ENCODE data around the gene IL16.

IL16 gene

DNA sequence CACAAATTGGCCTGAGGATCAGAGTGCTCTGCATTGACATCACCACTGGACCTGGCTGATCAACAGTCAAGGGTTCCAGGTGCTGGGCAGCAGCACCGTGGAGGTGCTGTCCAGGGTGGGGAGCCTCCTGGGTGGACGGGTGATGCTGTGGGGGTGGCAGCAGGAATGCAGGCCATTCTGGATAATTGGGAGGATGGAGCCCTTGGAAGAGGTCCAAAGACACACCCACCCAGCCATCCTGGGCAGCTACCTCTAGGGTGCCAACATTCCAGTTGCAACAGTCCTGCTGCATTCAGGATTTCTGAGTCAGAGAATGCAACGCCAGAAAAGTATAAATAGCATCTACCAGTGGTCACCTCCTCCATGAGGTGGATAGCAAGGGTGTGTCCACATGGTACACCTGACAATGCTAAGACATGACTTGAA lies 100.5 kb downstream of the IL16 start:
- no peak for DNase-seq

GRCh38 chr15:81297603-81298575 lies 101.2 kb downstream of the IL16 start:
- DNase-seq = peak; percentile 49

GRCh38 chr15:81298611-81299010 lies 101.9 kb downstream of the IL16 start:
- DNase-seq = no peak

DNA sequence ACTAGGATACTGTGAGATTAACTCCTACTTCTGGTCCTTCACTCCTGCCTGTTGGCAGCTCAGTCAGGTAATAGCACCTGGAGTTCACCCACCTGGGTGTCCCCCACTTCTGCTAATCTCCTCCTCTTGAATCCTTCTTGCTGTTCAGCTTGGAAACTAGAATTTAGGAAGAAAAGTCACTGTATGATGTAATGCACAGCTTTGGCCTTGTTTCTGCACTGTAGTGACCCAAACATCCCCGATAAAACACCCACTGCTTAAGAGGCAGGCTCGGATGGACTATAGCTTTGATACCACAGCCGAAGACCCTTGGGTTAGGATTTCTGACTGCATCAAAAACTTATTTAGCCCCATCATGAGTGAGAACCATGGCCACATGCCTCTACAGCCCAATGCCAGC lies 102.5 kb downstream of the IL16 start:
- no peak for DNase-seq

GRCh38 chr15:81299630-81300273 lies 103.1 kb downstream of the IL16 start:
- no peak for DNase-seq

GRCh38 chr15:81301385-81301784 lies 104.7 kb downstream of the IL16 start:
- DNase-seq = no peak

GRCh38 chr15:81301815-81302399 lies 105.2 kb downstream of the IL16 start:
- DNase-seq = peak; percentile 34

DNA sequence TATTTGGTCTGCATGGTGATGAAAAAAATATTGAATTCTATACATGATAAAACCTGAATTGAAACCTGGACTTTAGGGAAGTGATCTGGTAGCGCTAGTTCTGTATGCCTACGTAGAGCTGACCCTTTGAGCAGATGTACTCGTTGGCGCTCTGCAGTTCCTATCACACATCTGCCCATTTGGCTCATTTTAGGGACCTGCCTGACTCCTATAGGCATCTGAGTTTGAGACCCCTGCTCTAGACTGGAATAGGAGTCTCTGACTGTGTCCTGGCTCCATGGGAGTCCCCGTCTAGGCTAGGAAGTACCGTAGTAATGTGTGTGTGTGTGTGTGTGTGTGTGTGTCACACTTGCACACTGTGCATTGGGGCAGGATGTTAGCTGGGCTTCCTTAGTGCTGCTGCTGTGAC lies 106.0 kb downstream of the IL16 start:
- no peak for DNase-seq

- DNase-seq = peak; percentile 39
These were observed 106.9 kb downstream of the IL16 start for GRCh38 chr15:81303244-81304225.

GRCh38 chr15:81304226-81304625 lies 107.5 kb downstream of the IL16 start:
- DNase-seq = no peak

DNA sequence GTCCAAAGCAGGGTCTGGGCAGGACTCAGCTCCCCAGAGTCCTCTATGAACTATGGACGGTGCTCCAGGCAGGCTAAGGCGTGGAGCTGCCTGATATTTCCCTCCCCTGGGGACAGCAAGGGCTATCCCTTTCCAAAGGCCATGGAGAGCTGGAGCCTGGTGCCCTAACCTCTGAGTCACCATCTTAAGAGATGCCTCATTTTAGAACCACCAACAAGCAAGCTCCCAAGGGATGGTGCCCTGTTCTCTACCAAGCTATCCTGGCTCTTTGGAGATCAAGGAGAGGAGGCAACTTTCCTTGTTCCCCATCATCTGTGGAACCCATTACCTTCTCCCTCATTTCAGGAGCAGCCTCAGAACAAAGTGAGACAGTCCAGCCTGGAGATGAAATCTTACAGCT lies 111.6 kb downstream of the IL16 start:
- DNase-seq = no peak

- no peak for DNase-seq
These were observed 113.2 kb downstream of the IL16 start for GRCh38 chr15:81309647-81310450.

- DNase-seq = no peak
These were observed 113.8 kb downstream of the IL16 start for GRCh38 chr15:81310480-81310879.

DNA sequence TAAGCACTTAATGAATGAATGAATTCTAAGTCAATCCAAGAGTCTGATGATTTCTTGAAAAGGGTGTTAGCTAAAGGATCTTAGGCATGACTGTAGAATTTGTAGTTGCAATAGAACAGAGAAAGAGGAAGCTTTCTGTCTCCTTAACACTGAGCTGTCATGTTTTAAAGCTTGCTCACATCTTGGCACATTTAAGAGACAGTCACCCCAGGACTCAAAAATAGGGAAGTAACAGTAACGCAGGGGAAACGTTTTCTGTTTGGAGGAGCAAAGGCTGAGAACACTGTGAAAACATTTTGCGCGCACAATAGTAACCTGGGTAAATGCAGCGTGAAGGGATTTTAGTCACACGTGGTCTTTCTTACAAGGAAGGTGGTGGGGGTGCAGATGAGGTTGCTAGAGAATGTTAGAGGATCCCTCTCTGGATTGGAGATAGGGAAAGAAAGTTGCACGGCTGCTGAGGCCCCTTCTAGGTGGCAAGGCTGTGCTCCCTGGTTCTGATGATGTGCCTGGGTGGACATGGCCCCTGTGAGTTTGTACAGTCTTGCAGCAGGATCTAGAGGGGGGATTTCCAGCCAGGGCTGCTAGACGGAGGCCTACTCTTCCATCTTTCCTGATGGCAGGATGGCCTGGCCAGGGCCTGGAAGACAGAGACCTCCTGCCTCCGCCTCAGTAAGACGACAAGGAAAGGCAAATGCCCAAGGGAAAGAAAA lies 115.2 kb downstream of the IL16 start:
- DNase-seq = no peak

GRCh38 chr15:81312790-81313543 lies 116.3 kb downstream of the IL16 start:
- no peak for DNase-seq

DNA sequence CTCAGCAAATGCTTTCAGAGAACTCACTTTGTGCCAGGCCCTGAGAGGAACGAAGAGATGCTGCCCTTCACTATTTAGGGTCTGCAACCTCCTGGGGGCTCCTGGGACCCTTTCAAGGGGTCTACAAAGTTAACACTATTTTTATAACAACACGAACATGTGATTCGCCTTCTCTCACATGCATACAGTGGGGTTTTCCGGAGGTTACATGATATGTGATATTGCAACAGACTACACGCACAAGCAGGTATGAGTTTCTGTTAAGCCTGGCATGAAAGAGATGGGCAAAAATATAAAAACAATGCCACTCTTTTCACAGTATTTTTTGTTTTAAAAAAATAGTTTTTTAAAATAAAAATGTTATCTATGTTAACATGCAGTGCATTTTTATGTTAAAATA lies 117.0 kb downstream of the IL16 start:
- no peak for DNase-seq

- DNase-seq = no peak
These were observed 117.7 kb downstream of the IL16 start for GRCh38 chr15:81314378-81314777.

- DNase-seq = no peak
These were observed 118.9 kb downstream of the IL16 start for GRCh38 chr15:81315452-81316175.

GRCh38 chr15:81316267-81316666 lies 119.6 kb downstream of the IL16 start:
- DNase-seq = no peak

- no peak for DNase-seq
These were observed 121.0 kb downstream of the IL16 start for GRCh38 chr15:81317642-81318017.

Measured in CD4-positive, alpha-beta T cell treated with Interleukin-4 for 4 hours (primary cell).